SK-N-SH treated with all-trans-retinoic acid at 6 μM for 48 hours (cell line): ENCODE data around the gene GTF2H4.

Source experiments
- ATAC-seq: fragments of 200-7000 bp; cut with Tn5 transposase; 3 replicates; pipeline ENCODE4 v1.9.1; 2020; ENCODE audit warnings: mild to moderate bottlenecking, moderate library complexity
- CSDC2 ChIP-seq: fragments of 250-450 bp; sonication (Bioruptor Pico); IDR thresholded peaks from 2 replicates; pipeline ENCODE4 v1.5.0; 2020; ENCODE audit warnings: mild to moderate bottlenecking, moderate library complexity
- CSRNP3 ChIP-seq: fragments of 250-450 bp; sonication (Bioruptor Pico); IDR thresholded peaks from 2 replicates; pipeline ENCODE4 v1.5.1; 2021; ENCODE audit warnings: mild to moderate bottlenecking, moderate library complexity
- ESRRG ChIP-seq: fragments of 250-450 bp; sonication (Bioruptor Pico); IDR thresholded peaks from 2 replicates; pipeline ENCODE4 v1.6.1; 2021; ENCODE audit warnings: mild to moderate bottlenecking
- GLIS3 ChIP-seq: fragments of 250-450 bp; sonication (Bioruptor Pico); IDR thresholded peaks from 2 replicates; pipeline ENCODE4 v1.5.0; 2020; ENCODE audit warnings: mild to moderate bottlenecking, moderate library complexity
- ISL1 ChIP-seq: fragments of 250-450 bp; sonication (Bioruptor Pico); IDR thresholded peaks from 2 replicates; pipeline ENCODE4 v2.1.2; 2022; ENCODE audit warnings: mild to moderate bottlenecking, moderate library complexity
- OSR1 ChIP-seq: fragments of 250-450 bp; sonication (Bioruptor Pico); IDR thresholded peaks from 2 replicates; pipeline ENCODE4 v1.8.0; 2022; ENCODE audit warnings: moderate library complexity, mild to moderate bottlenecking, inconsistent platforms
- PATZ1 ChIP-seq: fragments of 250-450 bp; sonication (Bioruptor Pico); IDR thresholded peaks from 2 replicates; pipeline ENCODE4 v1.8.0; 2020; ENCODE audit warnings: mild to moderate bottlenecking, moderate library complexity, borderline replicate concordance
- PPARA ChIP-seq: fragments of 250-450 bp; sonication (Bioruptor Pico); IDR thresholded peaks from 2 replicates; pipeline ENCODE4 v1.5.0; 2020; ENCODE audit warnings: mild to moderate bottlenecking, borderline replicate concordance
- TCF4 ChIP-seq: fragments of 250-450 bp; sonication (Bioruptor Pico); IDR thresholded peaks from 2 replicates; pipeline ENCODE4 v1.8.0; 2021; ENCODE audit warnings: mild to moderate bottlenecking, moderate library complexity, borderline replicate concordance
- TOX ChIP-seq: fragments of 250-450 bp; sonication (Bioruptor Pico); IDR thresholded peaks from 2 replicates; pipeline ENCODE4 v1.8.0; 2021; ENCODE audit warnings: mild to moderate bottlenecking, moderate library complexity, borderline replicate concordance
- TSHZ2 ChIP-seq: fragments of 250-450 bp; sonication (Bioruptor Pico); IDR thresholded peaks from 2 replicates; pipeline ENCODE4 v1.5.0; 2020; ENCODE audit warnings: mild to moderate bottlenecking, moderate library complexity
- ZC3H10 ChIP-seq: fragments of 250-450 bp; sonication (Bioruptor Pico); IDR thresholded peaks from 2 replicates; pipeline ENCODE4 v1.5.1; 2021; ENCODE audit warnings: mild to moderate bottlenecking, moderate library complexity
- ZFP3 ChIP-seq: fragments of 250-450 bp; sonication (Bioruptor Pico); IDR thresholded peaks from 2 replicates; pipeline ENCODE4 v1.5.0; 2020; ENCODE audit warnings: mild to moderate bottlenecking, moderate library complexity
- ZFP30 ChIP-seq: fragments of 450-650 bp; formaldehyde crosslinking; IDR thresholded peaks from 2 replicates; pipeline ENCODE4 v1.5.0; 2022; ENCODE audit warnings: mild to moderate bottlenecking, moderate library complexity
- ZNF565 ChIP-seq: fragments of 450-650 bp; formaldehyde crosslinking; conservative IDR thresholded peaks from 2 replicates; pipeline ENCODE4 v1.5.0; 2020; ENCODE audit warnings: low read depth, mild to moderate bottlenecking, moderate library complexity
- ZNF70 ChIP-seq: fragments of 450-650 bp; formaldehyde crosslinking; IDR thresholded peaks from 2 replicates; pipeline ENCODE4 v1.5.0; 2020; ENCODE audit warnings: mild to moderate bottlenecking, moderate library complexity
- ZNF8 ChIP-seq: fragments of 450-650 bp; formaldehyde crosslinking; IDR thresholded peaks from 2 replicates; pipeline ENCODE4 v1.5.0; 2020; ENCODE audit warnings: mild to moderate bottlenecking, moderate library complexity
- TF ChIP-seq, protein P1 (sequence below): fragments of 250-450 bp; sonication (Bioruptor Pico); IDR thresholded peaks from 2 replicates; pipeline ENCODE4 v1.5.1; 2020; ENCODE audit warnings: low read depth, mild to moderate bottlenecking, moderate library complexity
- TF ChIP-seq, protein P2 (sequence below): fragments of 250-450 bp; sonication (Bioruptor Pico); IDR thresholded peaks from 2 replicates; pipeline ENCODE4 v1.8.0; 2021; ENCODE audit warnings: low read depth, mild to moderate bottlenecking, moderate library complexity, borderline replicate concordance

GTF2H4 gene

DNA sequence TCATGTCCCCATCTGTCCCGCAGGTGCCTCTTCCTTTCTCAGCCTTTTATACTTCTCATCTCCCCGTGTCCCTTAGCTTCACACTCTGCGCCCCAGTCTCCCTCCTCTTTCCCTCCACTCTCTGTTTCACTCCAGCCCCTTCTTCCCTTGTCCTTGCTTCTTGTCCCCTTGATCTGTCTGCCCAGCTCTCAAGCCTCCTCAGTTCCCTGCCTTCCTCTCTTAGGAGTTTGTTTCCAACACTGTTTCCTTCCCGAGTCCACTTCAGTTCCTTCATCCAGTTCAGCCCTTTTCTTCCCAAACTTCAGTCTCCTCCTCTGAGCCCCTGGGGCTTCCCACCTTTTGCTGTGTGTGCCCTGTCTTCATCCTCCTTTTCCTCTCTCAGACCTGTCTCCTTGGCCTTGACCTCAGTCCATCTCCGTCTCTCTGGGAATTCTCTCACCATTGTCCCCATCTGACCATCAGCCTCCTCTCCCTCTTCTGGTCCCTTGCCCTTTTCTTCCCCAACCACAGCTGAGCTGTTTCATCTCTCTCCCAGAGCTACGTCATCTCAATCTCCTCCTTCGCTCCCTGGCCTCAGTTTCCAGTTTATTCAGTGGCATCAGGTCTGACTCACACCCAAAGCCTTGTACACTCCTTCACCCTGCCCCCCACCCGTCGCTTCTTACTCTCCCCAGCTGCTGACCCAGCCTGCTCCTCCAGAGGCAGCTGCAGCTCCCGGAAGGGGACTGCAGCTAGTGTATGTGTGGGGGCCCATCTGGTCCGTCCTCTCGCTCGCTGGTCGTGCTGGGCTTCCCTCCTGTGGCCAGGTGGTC is 26.4 kb upstream of the GTF2H4 start (continued):
- TF ChIP-seq ISL1 (no peak), TOX (CRISPR knock-in tag) (no peak), ZNF70 (no peak), ZFP3 (CRISPR knock-in tag) (no peak), PPARA (CRISPR knock-in tag) (no peak)

DNA sequence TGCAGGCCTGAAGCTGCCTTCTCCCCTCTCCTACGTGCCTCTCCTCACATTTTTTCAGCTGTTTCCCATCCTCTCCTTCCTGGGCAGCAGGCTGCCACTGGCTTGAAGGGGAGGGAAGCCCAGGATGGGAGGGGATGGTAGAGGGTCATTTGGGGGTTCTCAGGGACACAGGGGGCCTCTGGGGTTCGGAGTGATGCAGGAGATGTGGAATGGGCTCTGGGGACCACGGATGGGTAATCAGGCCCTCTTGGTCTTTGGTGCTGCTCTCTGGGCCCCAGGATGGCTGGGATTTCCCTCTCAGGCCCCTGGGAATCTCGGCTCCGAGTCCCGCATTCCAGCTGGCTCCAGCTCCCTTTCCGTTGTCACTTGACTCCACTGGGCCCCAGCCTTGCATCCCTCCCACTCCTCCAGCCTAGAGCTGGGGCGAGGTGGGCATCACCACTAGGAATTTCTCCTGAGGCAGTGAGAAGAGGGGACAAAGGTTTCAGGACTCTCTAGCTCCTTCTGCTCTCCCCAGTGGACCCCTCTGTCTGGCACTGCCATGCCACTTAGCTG is 25.7 kb upstream of the GTF2H4 start:
- ATAC-seq = no peak
- TF ChIP-seq CSRNP3 (no peak), ESRRG (CRISPR knock-in tag) (no peak), ZFP30 (no peak), ZNF70 (no peak), TOX (CRISPR knock-in tag) (no peak)
- TF ChIP-seq, protein P1, sequence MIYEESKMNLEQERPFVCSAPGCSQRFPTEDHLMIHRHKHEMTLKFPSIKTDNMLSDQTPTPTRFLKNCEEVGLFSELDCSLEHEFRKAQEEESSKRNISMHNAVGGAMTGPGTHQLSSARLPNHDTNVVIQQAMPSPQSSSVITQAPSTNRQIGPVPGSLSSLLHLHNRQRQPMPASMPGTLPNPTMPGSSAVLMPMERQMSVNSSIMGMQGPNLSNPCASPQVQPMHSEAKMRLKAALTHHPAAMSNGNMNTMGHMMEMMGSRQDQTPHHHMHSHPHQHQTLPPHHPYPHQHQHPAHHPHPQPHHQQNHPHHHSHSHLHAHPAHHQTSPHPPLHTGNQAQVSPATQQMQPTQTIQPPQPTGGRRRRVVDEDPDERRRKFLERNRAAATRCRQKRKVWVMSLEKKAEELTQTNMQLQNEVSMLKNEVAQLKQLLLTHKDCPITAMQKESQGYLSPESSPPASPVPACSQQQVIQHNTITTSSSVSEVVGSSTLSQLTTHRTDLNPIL (CRISPR knock-in tag) = no peak
- TF ChIP-seq, all 23 proteins: peak for 0

GRCh38 chr6:30882759-30883684 is 25.0 kb upstream of the GTF2H4 start:
- TF ChIP-seq GLIS3 = no peak
- TF ChIP-seq ZFP30 = no peak
- no peak for TF ChIP-seq ISL1
- no peak for TF ChIP-seq ZNF565 (CRISPR knock-in tag)
- TF ChIP-seq, all 23 proteins: peak for 0
- no peak for ATAC-seq

DNA sequence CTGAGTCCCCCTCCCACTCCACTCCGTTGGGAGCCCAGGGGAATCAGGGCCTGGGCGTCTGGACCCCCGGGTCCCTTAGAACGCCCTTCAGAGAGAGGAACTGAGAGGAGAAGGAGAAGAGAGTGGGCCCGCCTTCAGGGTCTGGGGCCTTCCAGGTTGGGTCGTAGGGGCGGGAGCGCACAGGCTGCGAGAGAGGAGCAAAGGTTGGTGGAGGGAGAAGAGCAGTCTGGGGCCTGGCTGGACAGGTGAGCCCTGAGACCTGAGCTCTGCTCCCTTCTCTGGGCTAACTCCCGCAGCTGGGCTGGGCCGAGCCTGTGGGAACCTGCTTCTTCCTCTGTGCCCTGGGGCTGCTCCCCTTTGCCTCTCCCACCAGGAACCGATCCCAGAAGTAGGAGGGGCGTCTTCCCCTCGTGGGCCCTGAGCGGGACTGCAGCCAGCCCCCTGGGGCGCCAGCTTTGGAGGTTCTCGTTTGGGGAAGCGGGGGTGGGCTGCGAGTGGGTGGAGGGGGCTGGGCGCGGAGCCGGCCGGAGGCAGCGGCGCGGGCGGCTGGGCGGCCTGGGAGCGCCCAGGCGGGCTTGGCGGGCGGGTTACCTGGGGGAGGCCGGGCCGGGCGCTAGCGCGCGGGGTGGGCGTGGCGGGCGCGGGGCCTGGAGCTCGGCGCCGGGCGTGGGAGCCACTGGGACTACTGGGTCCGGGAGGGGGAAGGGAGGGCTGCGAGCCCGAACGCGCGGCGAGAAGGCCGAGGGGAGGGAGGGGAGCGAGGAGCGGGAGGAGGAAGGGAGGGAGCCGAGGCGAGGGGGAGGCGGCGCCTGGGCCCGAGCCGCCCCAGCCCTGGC is 24.1 kb upstream of the GTF2H4 start, which contains the start of gene DDR1:
TSS of gene DDR1 (plus strand) at position 835 of the 836 bp plus-strand sequence. CDS start 4,211 bp downstream, outside the sequence.
- peak; percentile 49 for ATAC-seq
- TF ChIP-seq ZNF8 (CRISPR knock-in tag) (no peak), ZC3H10 (CRISPR knock-in tag) (no peak), CSDC2 (CRISPR knock-in tag) (no peak), TSHZ2 (CRISPR knock-in tag) (no peak), ZNF565 (CRISPR knock-in tag) (no peak), ISL1 (no peak), TCF4 (no peak), PATZ1 (no peak), ZNF70 (no peak), CSRNP3 (no peak), OSR1 (no peak), PPARA (CRISPR knock-in tag) (no peak)
- TF ChIP-seq, protein P2, sequence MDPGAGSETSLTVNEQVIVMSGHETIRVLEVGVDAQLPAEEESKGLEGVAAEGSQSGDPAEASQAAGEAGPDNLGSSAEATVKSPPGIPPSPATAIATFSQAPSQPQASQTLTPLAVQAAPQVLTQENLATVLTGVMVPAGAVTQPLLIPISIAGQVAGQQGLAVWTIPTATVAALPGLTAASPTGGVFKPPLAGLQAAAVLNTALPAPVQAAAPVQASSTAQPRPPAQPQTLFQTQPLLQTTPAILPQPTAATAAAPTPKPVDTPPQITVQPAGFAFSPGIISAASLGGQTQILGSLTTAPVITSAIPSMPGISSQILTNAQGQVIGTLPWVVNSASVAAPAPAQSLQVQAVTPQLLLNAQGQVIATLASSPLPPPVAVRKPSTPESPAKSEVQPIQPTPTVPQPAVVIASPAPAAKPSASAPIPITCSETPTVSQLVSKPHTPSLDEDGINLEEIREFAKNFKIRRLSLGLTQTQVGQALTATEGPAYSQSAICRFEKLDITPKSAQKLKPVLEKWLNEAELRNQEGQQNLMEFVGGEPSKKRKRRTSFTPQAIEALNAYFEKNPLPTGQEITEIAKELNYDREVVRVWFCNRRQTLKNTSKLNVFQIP (CRISPR knock-in tag) = no peak
- TF ChIP-seq, protein P1 (CRISPR knock-in tag) = no peak
